Activated CD4-positive, alpha-beta T cell treated with anti-CD3 and anti-CD28 coated beads, Interleukin-2, amount 50 U/mL, for 24 hours (primary cell): ENCODE results near the gene ATP2B2.

Experiments
- DNase-seq, 2 donors: peaks; one replicate each; pipeline ENCODE4 v3.0.0-alpha.2; 2020; ENCODE audit warnings: low read depth in 1 of 2, low spot score in 1 of 2

The ATP2B2 gene

GRCh38 chr3:10334459-10334858 is 170.9 kb downstream of the ATP2B2 start:
- no peak for DNase-seq

GRCh38 chr3:10334042-10334441 is 171.3 kb downstream of the ATP2B2 start:
- DNase-seq: no peak

- no peak for DNase-seq
Measured at GRCh38 chr3:10333349-10333650, 172.1 kb downstream of the ATP2B2 start.

- no peak for DNase-seq
Measured at GRCh38 chr3:10332481-10333348, 172.7 kb downstream of the ATP2B2 start.

GRCh38 chr3:10331320-10331719 is 174.1 kb downstream of the ATP2B2 start:
- no peak for DNase-seq

GRCh38 chr3:10330319-10330718 is 175.1 kb downstream of the ATP2B2 start:
- DNase-seq: no peak

GRCh38 chr3:10329495-10330015 is 175.8 kb downstream of the ATP2B2 start:
- DNase-seq: no peak

GRCh38 chr3:10328460-10329071 is 176.8 kb downstream of the ATP2B2 start:
- DNase-seq: no peak

GRCh38 chr3:10327592-10327991 is 177.8 kb downstream of the ATP2B2 start:
- no peak for DNase-seq

GRCh38 chr3:10322352-10322710 is 183.1 kb downstream of the ATP2B2 start:
- no peak for DNase-seq

- DNase-seq: no peak
Measured at GRCh38 chr3:10321630-10322351, 183.6 kb downstream of the ATP2B2 start.

GRCh38 chr3:10320320-10320677 is 185.1 kb downstream of the ATP2B2 start:
- no peak for DNase-seq

- DNase-seq: no peak
Measured at GRCh38 chr3:10319804-10320203, 185.6 kb downstream of the ATP2B2 start.

GRCh38 chr3:10319251-10319650 is 186.1 kb downstream of the ATP2B2 start:
- no peak for DNase-seq

- no peak for DNase-seq
Measured at GRCh38 chr3:10317961-10318350, 187.4 kb downstream of the ATP2B2 start.

GRCh38 chr3:10317311-10317960 is 187.9 kb downstream of the ATP2B2 start:
- DNase-seq: no peak

GRCh38 chr3:10315771-10316344 is 189.5 kb downstream of the ATP2B2 start:
- DNase-seq: no peak

- no peak for DNase-seq
Measured at GRCh38 chr3:10315101-10315500, 190.3 kb downstream of the ATP2B2 start.

GRCh38 chr3:10312861-10313260 is 192.5 kb downstream of the ATP2B2 start:
- no peak for DNase-seq

- DNase-seq: no peak
Measured at GRCh38 chr3:10312391-10312790, 193.0 kb downstream of the ATP2B2 start.

GRCh38 chr3:10311710-10312109 is 193.7 kb downstream of the ATP2B2 start:
- no peak for DNase-seq
